Measurements from ENCODE around the gene MS4A4E.

GRCh38 chr11:60265373-60266214 lies 22.7 kb upstream of the MS4A4E start:
- TF ChIP-seq CTCF (CRISPR knock-in tag; IDR thresholded peaks at IDR 0.05) (peak; percentile 69), FOXO1 (CRISPR knock-in tag; IDR thresholded peaks at IDR 0.05) (no peak), MAX (IDR thresholded peaks at IDR 0.05) (no peak)

All from HepG2 (cell line).